ENCODE results near the gene RAI1. TPM values are rescaled to one million over a fixed set of nuclear protein-coding genes. Genes with fewer than 3 reads are reported as not detected.

The RAI1 gene
- total RNA-seq, 1 donor from 2014 or later: 31.2 TPM

GRCh38 chr17:17696882-17697633 is 15.8 kb downstream of the RAI1 start:
- Mint-ChIP-seq H3K4me1 (peaks cover 50% of the 10 kb centered on the region), H3K27me3 (no peaks in the 10 kb centered on the region), H3K27ac (no peak overlapping the region), H3K4me3 (no peak overlapping the region), H3K36me3 (ENCODE audit: low read depth) (no peaks in the 10 kb centered on the region), H3K9me3 (no peaks in the 10 kb centered on the region)
- CTCF ChIA-PET: no interaction called here
- DNase-seq: no peak
- no peak for ATAC-seq (ENCODE audit: low read depth)
- intact Hi-C loops (cut with micrococcal nuclease): no loop called here
- TF ChIP-seq, protein P1, sequence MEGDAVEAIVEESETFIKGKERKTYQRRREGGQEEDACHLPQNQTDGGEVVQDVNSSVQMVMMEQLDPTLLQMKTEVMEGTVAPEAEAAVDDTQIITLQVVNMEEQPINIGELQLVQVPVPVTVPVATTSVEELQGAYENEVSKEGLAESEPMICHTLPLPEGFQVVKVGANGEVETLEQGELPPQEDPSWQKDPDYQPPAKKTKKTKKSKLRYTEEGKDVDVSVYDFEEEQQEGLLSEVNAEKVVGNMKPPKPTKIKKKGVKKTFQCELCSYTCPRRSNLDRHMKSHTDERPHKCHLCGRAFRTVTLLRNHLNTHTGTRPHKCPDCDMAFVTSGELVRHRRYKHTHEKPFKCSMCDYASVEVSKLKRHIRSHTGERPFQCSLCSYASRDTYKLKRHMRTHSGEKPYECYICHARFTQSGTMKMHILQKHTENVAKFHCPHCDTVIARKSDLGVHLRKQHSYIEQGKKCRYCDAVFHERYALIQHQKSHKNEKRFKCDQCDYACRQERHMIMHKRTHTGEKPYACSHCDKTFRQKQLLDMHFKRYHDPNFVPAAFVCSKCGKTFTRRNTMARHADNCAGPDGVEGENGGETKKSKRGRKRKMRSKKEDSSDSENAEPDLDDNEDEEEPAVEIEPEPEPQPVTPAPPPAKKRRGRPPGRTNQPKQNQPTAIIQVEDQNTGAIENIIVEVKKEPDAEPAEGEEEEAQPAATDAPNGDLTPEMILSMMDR (IDR thresholded peaks at IDR 0.05): no peak
- POLR2A ChIA-PET: no interaction called here

DNA sequence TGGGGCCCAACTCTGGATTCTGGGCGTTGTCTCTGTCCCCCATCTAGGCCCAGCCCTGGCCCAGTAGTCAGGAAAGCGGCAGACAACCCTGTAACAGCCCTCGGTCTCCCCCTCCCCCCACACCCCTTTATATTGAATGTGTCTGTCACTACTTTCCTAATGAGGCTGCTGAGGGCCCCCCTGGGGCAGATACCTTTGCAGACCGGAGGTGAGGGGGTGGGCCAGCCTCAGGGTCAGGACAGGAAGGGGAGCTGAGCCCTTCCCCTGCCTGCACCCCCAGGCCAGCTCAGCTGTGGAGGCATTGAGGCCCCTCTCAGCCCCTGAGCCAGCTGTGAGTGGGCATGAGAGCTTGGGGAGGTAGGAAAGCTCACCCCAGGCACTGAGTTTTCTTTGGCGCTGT is 17.1 kb downstream of the RAI1 start:
- POLR2A ChIA-PET: no interaction called here

DNA sequence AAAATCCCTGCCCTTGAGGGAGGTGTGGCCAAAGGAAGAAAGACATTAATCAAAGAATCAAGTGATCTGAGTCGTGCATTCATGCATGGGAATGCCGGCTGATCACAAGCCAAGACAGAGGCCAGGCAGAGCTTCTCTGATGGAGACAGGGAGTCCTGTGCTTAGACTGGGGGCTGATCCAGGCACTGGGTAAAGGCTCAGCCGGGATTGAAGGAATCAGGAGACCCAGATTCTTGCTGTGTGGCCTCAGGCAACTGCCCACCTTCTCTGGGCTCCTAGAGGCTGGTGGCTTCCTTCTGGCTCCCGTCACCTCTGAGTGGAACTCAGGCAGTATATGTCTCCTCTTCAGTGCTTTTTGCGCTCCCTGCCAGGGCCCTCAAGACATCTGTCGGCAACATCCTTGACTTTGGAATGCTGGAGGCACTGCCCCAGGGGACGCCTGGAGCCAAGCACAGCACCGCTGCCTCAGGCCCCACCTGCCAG is 17.7 kb downstream of the RAI1 start:
- intact Hi-C loops (cut with micrococcal nuclease): no loop called here
- no peaks in the 10 kb centered on the region for H3K9me3 Mint-ChIP-seq
- no peak for DNase-seq
- no peak overlapping the region for H3K4me3 Mint-ChIP-seq
- TF ChIP-seq, protein P1 (IDR thresholded peaks at IDR 0.05): no peak
- H3K27me3 Mint-ChIP-seq: no peaks in the 10 kb centered on the region
- H3K4me1 Mint-ChIP-seq: peaks cover 31% of the 10 kb centered on the region
- ChIA-PET POLR2A (no interaction called here), CTCF (no interaction called here)
- ATAC-seq (ENCODE audit: low read depth): no peak
- no peaks in the 10 kb centered on the region for H3K36me3 Mint-ChIP-seq (ENCODE audit: low read depth)
- no peak overlapping the region for H3K27ac Mint-ChIP-seq

More for the DNA sequence above, 17.1 kb downstream of the RAI1 start:
- no peak overlapping the region for H3K27ac Mint-ChIP-seq
- CTCF ChIA-PET: no interaction called here
- H3K36me3 Mint-ChIP-seq (ENCODE audit: low read depth): no peaks in the 10 kb centered on the region
- peaks cover 36% of the 10 kb centered on the region for H3K4me1 Mint-ChIP-seq
- ATAC-seq (ENCODE audit: low read depth) (no peak), DNase-seq (no peak)
- no peak overlapping the region for H3K4me3 Mint-ChIP-seq
- intact Hi-C loops (cut with micrococcal nuclease): no loop called here
- no peaks in the 10 kb centered on the region for H3K9me3 Mint-ChIP-seq
- H3K27me3 Mint-ChIP-seq: no peaks in the 10 kb centered on the region
- TF ChIP-seq, protein P1 (IDR thresholded peaks at IDR 0.05): no peak

- Mint-ChIP-seq H3K4me1 (peaks cover 27% of the 10 kb centered on the region), H3K4me3 (no peak overlapping the region), H3K36me3 (ENCODE audit: low read depth) (no peaks in the 10 kb centered on the region), H3K27ac (no peak overlapping the region), H3K9me3 (no peaks in the 10 kb centered on the region), H3K27me3 (no peaks in the 10 kb centered on the region)
- POLR2A ChIA-PET: no interaction called here
- TF ChIP-seq, protein P1 (IDR thresholded peaks at IDR 0.05): no peak
- CTCF ChIA-PET: no interaction called here
- intact Hi-C loops (cut with micrococcal nuclease): no loop called here
- no peak for DNase-seq
- no peak for ATAC-seq (ENCODE audit: low read depth)
Observed at GRCh38 chr17:17699491-17699890, 18.2 kb downstream of the RAI1 start.

GRCh38 chr17:17700251-17700969 is 19.2 kb downstream of the RAI1 start:
- Mint-ChIP-seq H3K4me1 (peaks cover 21% of the 10 kb centered on the region), H3K27me3 (no peaks in the 10 kb centered on the region), H3K9me3 (no peaks in the 10 kb centered on the region), H3K27ac (no peak overlapping the region), H3K4me3 (peak overlapping the region; percentile 52), H3K36me3 (ENCODE audit: low read depth) (peaks cover 2% of the 10 kb centered on the region)
- TF ChIP-seq, protein P1 (IDR thresholded peaks at IDR 0.05): no peak
- no peak for ATAC-seq (ENCODE audit: low read depth)
- intact Hi-C loops (cut with micrococcal nuclease): no loop called here
- DNase-seq: no peak
- ChIA-PET CTCF (no interaction called here), POLR2A (interaction anchor here (0.5 to 0.6 kb wide), 2 partner anchors 106 to 133 kb away, joined by 3 read pairs; no protein-coding TSS in a partner anchor)
